Dermis microvascular lymphatic vessel endothelial cell (primary cell): Measurements from ENCODE around the gene NTF3. TPM values are rescaled to one million over a fixed set of nuclear protein-coding genes. Genes with fewer than 3 reads are reported as not detected.
"Not testable (repeated sequence)": the region's sequence is repeated elsewhere in the genome, so short reads cannot be mapped to it uniquely, and the experiment has no call there.

Experiments
- DNase-seq, 2 donors: peaks; one replicate each; pipeline versions ENCODE4 v3.0.0 to v3.0.0-alpha.2; 2010; ENCODE audit warnings: low read depth in 2 of 2
- total RNA-seq: library from RNA; depleted of rRNA; stranded (reverse); fragments of >200 nt; gene quantifications from 2 replicates; pipeline ENCODE4 v1.2.1, GENCODE V29; 2014

NTF3 gene
- total RNA-seq, 1 donor from 2014 or later: not detected

DNA sequence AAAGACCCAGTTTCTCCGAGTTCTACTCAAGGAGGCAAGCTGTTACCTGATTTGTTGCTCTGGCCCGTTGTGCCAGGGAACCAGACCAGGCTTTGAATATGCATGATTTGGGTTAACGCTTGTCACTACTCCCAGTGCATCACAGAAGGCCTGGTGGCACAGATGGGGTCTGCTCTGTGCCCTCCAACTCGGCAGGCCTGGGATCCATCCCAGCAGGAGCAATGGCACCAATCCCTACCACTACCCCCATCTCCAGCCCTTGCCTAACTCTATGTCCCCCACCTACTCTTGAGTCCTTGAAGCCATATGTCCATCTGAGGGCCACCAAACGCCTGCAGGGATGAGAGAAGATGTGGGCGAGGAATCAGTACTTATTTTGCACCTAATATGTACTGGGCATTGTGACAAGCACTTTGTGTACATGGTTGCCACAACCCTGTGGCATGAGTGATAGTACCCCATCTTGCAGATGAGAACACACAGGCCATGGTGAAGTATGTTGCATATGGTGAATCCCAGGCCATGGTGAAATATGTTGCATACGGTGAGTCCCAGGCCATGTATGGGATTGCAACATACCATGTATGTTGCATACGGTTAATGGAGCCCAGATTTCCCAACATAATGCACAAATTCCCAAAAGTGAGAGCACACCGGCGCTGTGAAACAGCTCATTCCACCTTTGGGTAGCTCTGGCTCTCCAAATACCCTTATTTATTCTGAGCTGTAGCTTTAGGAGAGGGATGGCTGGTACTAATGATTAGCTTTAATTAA lies 102.7 kb downstream of the NTF3 start:
- DNase-seq: no peak

DNA sequence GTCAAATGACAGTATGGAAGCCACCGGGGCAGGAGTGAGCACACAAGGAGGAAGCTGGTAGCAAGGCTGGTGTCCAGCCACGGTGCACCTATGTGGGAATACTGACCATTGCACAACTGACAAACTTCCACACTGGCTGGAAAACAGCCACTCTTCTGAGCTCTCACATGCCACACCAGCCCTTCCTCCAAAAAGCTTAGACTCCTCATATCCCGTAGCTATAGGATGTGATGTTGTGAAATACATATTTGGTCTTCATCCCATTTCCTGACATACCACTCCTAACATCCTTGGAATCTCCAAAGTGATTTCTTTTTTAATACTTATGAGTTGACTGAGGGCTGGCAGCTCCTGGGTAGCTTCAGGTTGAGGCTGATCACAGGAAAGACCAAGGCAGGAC lies 103.6 kb downstream of the NTF3 start:
- no peak for DNase-seq

DNA sequence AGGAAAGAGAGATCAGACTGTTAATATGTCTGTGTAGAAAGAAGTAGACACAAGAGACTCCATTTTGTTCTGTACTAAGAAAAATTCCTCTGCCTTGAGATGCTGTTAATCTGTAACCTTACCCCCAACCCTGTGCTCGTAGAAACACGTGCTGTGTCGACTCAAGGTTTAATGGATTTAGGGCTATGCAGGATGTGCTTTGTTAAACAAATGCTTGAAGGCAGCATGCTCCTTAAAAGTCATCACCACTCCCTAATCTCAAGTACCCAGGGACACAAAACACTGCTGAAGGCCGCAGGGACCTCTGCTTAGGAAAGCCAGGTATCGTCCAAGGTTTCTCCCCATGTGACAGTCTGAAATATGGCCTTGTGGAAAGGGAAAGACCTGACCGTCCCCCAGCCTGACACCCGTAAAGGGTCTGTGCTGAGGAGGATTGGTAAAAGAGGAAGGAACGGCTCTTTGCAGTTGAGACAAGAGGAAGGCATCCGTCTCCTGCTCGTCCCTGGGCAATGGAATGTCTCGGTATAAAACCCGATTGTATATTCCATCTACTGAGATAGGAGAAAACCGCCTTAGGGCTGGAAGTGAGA lies 105.2 kb downstream of the NTF3 start:
- not testable (repeated sequence) for DNase-seq

GRCh38 chr12:5537771-5538170 lies 105.9 kb downstream of the NTF3 start:
- no peak for DNase-seq
